HFFc6 (cell line): ENCODE measurements around the gene UBE2Q1. TPM values are rescaled to one million over a fixed set of nuclear protein-coding genes. Genes with fewer than 3 reads are reported as not detected.

ENCODE experiments used
- DNase-seq: peaks from one replicate; pipeline ENCODE4 v3.0.0-alpha.2; 2018
- H3K27ac Mint-ChIP-seq: 2 replicates; pipeline ENCODE4 v1.8.0; 2020; ENCODE audit warnings: mild to moderate bottlenecking, mixed read lengths
- H3K27me3 Mint-ChIP-seq: 2 replicates; pipeline ENCODE4 v1.8.0; 2021; ENCODE audit warnings: mild to moderate bottlenecking, moderate library complexity, mixed read lengths; ENCODE audit not compliant: insufficient read depth
- H3K36me3 Mint-ChIP-seq: 2 replicates; pipeline ENCODE4 v1.8.0; 2021; ENCODE audit warnings: low read depth, mixed read lengths
- H3K4me1 Mint-ChIP-seq: 2 replicates; pipeline ENCODE4 v1.8.0; 2020; ENCODE audit warnings: low read depth, mixed read lengths
- H3K4me3 Mint-ChIP-seq: 2 replicates; pipeline ENCODE4 v1.8.0; 2020; ENCODE audit warnings: mild to moderate bottlenecking, moderate library complexity, mixed read lengths
- H3K9me3 Mint-ChIP-seq: 2 replicates; pipeline ENCODE4 v1.8.0; 2020; ENCODE audit warnings: mild to moderate bottlenecking, mixed read lengths
- total RNA-seq, 6 experiments: library from RNA; stranded (reverse); fragmentation: NEBNext Ultra II Directional; extraction: Animal tissue kit (Norgen Biotek cat#: 25700); gene quantifications; 2 replicates in 1 of 6; 3 replicates in 5 of 6; pipeline ENCODE4 v1.2.3, GENCODE V29; 2021
- TF ChIP-seq, protein P1 (sequence below): fragments of 200-600 bp; sonication (generic); IDR thresholded peaks from 2 replicates; pipeline ENCODE4 v1.5.0; 2021; ENCODE audit warnings: antibody characterized with exemption, mild to moderate bottlenecking

UBE2Q1 gene
- total RNA-seq, 6 experiments from 2014 or later = 72.6 to 101 (median 91.5) TPM

DNA sequence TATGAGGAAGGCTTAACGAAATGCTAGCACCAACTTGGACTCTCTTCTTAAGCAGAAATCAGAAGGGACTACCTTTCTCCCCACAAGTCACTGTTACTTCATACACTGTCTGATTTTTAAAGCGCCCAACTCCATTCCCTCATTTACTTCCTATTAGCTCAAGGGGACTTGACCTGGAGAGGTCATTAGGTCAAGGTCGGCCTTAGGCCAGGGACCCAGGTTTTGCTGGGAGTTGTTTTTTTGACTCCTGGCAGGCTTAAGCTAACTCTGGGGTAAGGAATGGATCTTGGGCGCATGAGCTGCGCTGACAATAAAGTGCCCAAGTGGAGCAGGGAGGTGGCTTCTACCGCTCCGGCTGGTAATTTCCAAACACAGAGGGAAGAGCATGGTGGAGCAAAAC lies 32.7 kb upstream of the UBE2Q1 start:
- H3K27me3 Mint-ChIP-seq = no peaks in the 10 kb centered on the region; the same call in 1 of the 2 replicates
- peaks cover 34% of the 10 kb centered on the region for H3K36me3 Mint-ChIP-seq
- DNase-seq = no peak
- no peak overlapping the region for H3K4me3 Mint-ChIP-seq
- H3K27ac Mint-ChIP-seq = no peak overlapping the region
- TF ChIP-seq, protein P1, sequence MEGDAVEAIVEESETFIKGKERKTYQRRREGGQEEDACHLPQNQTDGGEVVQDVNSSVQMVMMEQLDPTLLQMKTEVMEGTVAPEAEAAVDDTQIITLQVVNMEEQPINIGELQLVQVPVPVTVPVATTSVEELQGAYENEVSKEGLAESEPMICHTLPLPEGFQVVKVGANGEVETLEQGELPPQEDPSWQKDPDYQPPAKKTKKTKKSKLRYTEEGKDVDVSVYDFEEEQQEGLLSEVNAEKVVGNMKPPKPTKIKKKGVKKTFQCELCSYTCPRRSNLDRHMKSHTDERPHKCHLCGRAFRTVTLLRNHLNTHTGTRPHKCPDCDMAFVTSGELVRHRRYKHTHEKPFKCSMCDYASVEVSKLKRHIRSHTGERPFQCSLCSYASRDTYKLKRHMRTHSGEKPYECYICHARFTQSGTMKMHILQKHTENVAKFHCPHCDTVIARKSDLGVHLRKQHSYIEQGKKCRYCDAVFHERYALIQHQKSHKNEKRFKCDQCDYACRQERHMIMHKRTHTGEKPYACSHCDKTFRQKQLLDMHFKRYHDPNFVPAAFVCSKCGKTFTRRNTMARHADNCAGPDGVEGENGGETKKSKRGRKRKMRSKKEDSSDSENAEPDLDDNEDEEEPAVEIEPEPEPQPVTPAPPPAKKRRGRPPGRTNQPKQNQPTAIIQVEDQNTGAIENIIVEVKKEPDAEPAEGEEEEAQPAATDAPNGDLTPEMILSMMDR = no peak
- H3K4me1 Mint-ChIP-seq = peaks cover 5% of the 10 kb centered on the region
- H3K9me3 Mint-ChIP-seq = no peaks in the 10 kb centered on the region

DNA sequence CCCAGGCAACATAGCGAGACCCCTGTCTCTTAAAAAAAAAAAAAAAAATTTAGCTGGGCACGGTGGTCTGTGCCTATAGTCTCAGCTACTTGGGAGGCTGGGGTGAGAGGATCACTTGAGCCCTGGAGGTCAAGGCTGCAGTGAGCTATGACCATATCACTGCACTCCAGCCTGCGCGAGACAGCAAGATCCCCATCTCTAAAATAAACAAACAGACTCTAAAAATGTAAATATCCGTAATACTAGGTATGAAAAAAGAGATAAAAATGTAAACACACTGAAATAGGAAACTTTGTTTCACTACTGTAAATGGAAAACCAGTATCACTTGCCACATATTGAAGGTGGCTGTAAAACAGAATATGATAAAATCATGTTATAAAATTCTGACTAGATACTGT lies 32.3 kb upstream of the UBE2Q1 start:
- no peaks in the 10 kb centered on the region for H3K9me3 Mint-ChIP-seq
- H3K4me3 Mint-ChIP-seq = no peak overlapping the region
- H3K36me3 Mint-ChIP-seq = peaks cover 38% of the 10 kb centered on the region

GRCh38 chr1:154589780-154590179 lies 31.3 kb upstream of the UBE2Q1 start:
- TF ChIP-seq, protein P1 = no peak
- H3K27me3 Mint-ChIP-seq = no peaks in the 10 kb centered on the region; the same call in none of the 2 replicates
- peaks cover 46% of the 10 kb centered on the region for H3K36me3 Mint-ChIP-seq
- no peaks in the 10 kb centered on the region; the same call in 1 of the 2 replicates for H3K4me1 Mint-ChIP-seq
- H3K4me3 Mint-ChIP-seq = no peak overlapping the region
- no peaks in the 10 kb centered on the region for H3K9me3 Mint-ChIP-seq
- DNase-seq = no peak
- H3K27ac Mint-ChIP-seq = no peak overlapping the region

More for the DNA sequence above, 32.3 kb upstream of the UBE2Q1 start:
- DNase-seq = no peak
- Mint-ChIP-seq H3K4me1 (peaks cover 2% of the 10 kb centered on the region), H3K27me3 (no peaks in the 10 kb centered on the region; the same call in 1 of the 2 replicates), H3K27ac (no peak overlapping the region)
- TF ChIP-seq, protein P1 = no peak

- H3K9me3 Mint-ChIP-seq = no peaks in the 10 kb centered on the region
- H3K4me1 Mint-ChIP-seq = peaks cover 12% of the 10 kb centered on the region; the same call in 1 of the 2 replicates
- DNase-seq = no peak
- TF ChIP-seq, protein P1 = no peak
- peaks cover 43% of the 10 kb centered on the region for H3K36me3 Mint-ChIP-seq
- H3K27me3 Mint-ChIP-seq = no peaks in the 10 kb centered on the region; the same call in none of the 2 replicates
- H3K4me3 Mint-ChIP-seq = peak overlapping the region; percentile 12; the same call in 1 of the 2 replicates
- no peak overlapping the region for H3K27ac Mint-ChIP-seq
These were observed 28.2 kb upstream of the UBE2Q1 start for GRCh38 chr1:154586641-154587040.

DNA sequence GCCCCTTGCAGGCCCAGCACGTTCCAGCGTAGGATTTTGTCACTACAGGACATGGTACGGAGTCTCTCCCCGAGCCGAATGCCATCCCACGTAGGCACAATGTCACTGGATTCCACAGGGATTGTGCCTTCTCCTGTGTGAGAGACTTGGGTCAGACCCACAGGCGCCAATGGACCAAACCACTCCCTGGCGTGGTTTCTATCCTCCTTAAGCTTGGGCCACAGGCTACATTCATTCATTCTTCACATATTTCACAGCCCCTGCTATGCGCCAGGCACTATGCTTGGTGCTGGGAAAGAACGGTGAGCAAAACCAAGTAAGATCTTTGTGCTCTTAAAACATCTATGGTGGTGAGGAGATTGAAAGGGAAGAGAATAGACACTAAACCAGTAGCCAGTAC lies 27.8 kb upstream of the UBE2Q1 start:
- peaks cover 12% of the 10 kb centered on the region; the same call in 1 of the 2 replicates for H3K4me1 Mint-ChIP-seq
- DNase-seq = no peak
- H3K27ac Mint-ChIP-seq = no peak overlapping the region
- no peaks in the 10 kb centered on the region for H3K9me3 Mint-ChIP-seq
- no peaks in the 10 kb centered on the region; the same call in none of the 2 replicates for H3K27me3 Mint-ChIP-seq
- peaks cover 43% of the 10 kb centered on the region for H3K36me3 Mint-ChIP-seq
- TF ChIP-seq, protein P1 = no peak
- peak overlapping the region; percentile 12; the same call in 1 of the 2 replicates for H3K4me3 Mint-ChIP-seq
